Mesothelial cell of epicardium (in vitro differentiated cells): ENCODE results near the gene ADAD2. TPM values are rescaled to one million over a fixed set of nuclear protein-coding genes. Genes with fewer than 3 reads are reported as not detected.
A peak's percentile ranks its signal among the peaks of the same experiment; 100 is the strongest.

Experiments used
- DNase-seq, 2 experiments: peaks; one replicate each; pipeline ENCODE4 v3.0.0; 2021; ENCODE audit warnings: low spot score in 2 of 2; ENCODE audit not compliant: unreplicated experiment in 2 of 2
- H3K27ac Mint-ChIP-seq: 2 replicates; pipeline ENCODE4 v1.8.0; 2021; ENCODE audit warnings: mixed read lengths
- H3K27me3 Mint-ChIP-seq: 2 replicates; pipeline ENCODE4 v1.8.0; 2021; ENCODE audit warnings: low read depth, mixed read lengths
- H3K36me3 Mint-ChIP-seq: 2 replicates; pipeline ENCODE4 v1.8.0; 2021; ENCODE audit warnings: mixed read lengths
- H3K4me1 Mint-ChIP-seq: 2 replicates; pipeline ENCODE4 v1.8.0; 2021; ENCODE audit warnings: mixed read lengths
- H3K4me3 Mint-ChIP-seq: 2 replicates; pipeline ENCODE4 v1.8.0; 2021; ENCODE audit warnings: mild to moderate bottlenecking, moderate library complexity, mixed read lengths
- H3K9me3 Mint-ChIP-seq: 2 replicates; pipeline ENCODE4 v1.8.0; 2021; ENCODE audit warnings: mixed read lengths
- CTCF ChIP-seq: fragments of 200-600 bp; sonication (generic); IDR thresholded peaks from one replicate; pipeline ENCODE4 v1.5.0; 2021; ENCODE audit warnings: antibody characterized with exemption; ENCODE audit not compliant: unreplicated experiment
- total RNA-seq: library from RNA; stranded (reverse); gene quantifications from 3 replicates; pipeline ENCODE4 v1.2.1, GENCODE V29; 2021

The ADAD2 gene
- total RNA-seq, 1 donor from 2014 or later, result not detected

- peaks cover 17% of the 10 kb centered on the region for H3K4me1 Mint-ChIP-seq
Measured at GRCh38 chr16:84195201-84196093, 4.5 kb downstream of the ADAD2 start.

GRCh38 chr16:84196101-84196500 is 5.1 kb downstream of the ADAD2 start:
- Mint-ChIP-seq H3K4me3 (peak overlapping the region; percentile 57), H3K9me3 (no peaks in the 10 kb centered on the region), H3K4me1 (peaks cover 17% of the 10 kb centered on the region), H3K27me3 (no peaks in the 10 kb centered on the region), H3K36me3 (no peaks in the 10 kb centered on the region), H3K27ac (no peak overlapping the region)
- TF ChIP-seq CTCF, result no peak
- no peak for DNase-seq

More at GRCh38 chr16:84195201-84196093, 4.5 kb downstream of the ADAD2 start:
- TF ChIP-seq CTCF, result no peak
- Mint-ChIP-seq H3K27ac (no peak overlapping the region), H3K36me3 (no peaks in the 10 kb centered on the region), H3K9me3 (no peaks in the 10 kb centered on the region), H3K4me3 (no peak overlapping the region), H3K27me3 (no peaks in the 10 kb centered on the region)
- DNase-seq, result no peak

- H3K9me3 Mint-ChIP-seq, result no peaks in the 10 kb centered on the region
- peaks cover 17% of the 10 kb centered on the region for H3K4me1 Mint-ChIP-seq
- no peaks in the 10 kb centered on the region for H3K36me3 Mint-ChIP-seq
- peak overlapping the region; percentile 90 for H3K27ac Mint-ChIP-seq
- TF ChIP-seq CTCF, result no peak
- H3K27me3 Mint-ChIP-seq, result no peaks in the 10 kb centered on the region
- peak overlapping the region; percentile 57 for H3K4me3 Mint-ChIP-seq
- peak in 1 of 2 experiments; percentile 54 for DNase-seq
Measured at GRCh38 chr16:84196727-84197394, 5.9 kb downstream of the ADAD2 start.

DNA sequence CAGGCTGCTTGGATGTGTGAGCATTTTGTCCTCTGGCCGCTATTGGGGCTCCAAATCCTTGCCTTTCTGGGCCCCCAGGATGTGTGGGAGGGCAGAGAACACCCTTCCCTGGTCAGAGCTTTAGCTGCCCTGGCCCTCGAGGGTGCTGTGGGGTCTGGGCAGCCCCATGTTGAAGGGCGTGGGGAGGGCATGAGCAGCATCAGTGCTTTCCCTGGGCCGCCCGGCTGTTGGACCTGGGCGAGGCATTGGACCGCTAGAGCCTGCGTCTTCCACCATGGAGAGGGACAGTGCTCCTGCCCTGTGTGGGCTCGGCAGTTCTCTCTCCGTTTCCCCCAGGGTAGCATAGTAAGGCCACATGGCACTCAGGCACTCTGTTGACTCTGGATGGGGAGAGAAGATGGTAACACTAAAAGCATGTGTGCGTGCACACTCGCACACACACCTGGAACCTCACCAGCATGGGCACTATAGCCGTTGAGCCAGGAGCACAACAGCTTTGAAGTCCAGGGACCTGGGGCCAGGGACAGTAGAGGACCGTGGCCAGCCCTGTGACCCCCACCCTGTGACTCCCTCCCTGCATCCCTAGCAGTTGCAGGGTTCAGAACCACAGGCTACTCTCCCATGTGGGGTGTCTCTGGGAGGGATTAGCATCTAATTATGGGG is 6.6 kb downstream of the ADAD2 start:
- Mint-ChIP-seq H3K36me3 (no peaks in the 10 kb centered on the region), H3K4me1 (peaks cover 17% of the 10 kb centered on the region), H3K9me3 (peaks cover 3% of the 10 kb centered on the region), H3K27ac (peak overlapping the region; percentile 90), H3K27me3 (no peaks in the 10 kb centered on the region), H3K4me3 (no peak overlapping the region)
- no peak for DNase-seq
- no peak for TF ChIP-seq CTCF

GRCh38 chr16:84198401-84198800 is 7.4 kb downstream of the ADAD2 start:
- no peak overlapping the region for H3K27ac Mint-ChIP-seq
- no peaks in the 10 kb centered on the region for H3K36me3 Mint-ChIP-seq
- no peaks in the 10 kb centered on the region for H3K27me3 Mint-ChIP-seq
- peaks cover 4% of the 10 kb centered on the region for H3K9me3 Mint-ChIP-seq
- H3K4me3 Mint-ChIP-seq, result no peak overlapping the region
- H3K4me1 Mint-ChIP-seq, result peaks cover 17% of the 10 kb centered on the region
- no peak for DNase-seq
- TF ChIP-seq CTCF, result no peak
